Stimulated activated CD4-positive, alpha-beta T cell treated with anti-CD3 and anti-CD28 coated beads, Interleukin-4, amount 100 ng/mL, for 4 hours (primary cell): ENCODE results near the gene ANO1.
"Not testable (repeated sequence)": the region's sequence is repeated elsewhere in the genome, so short reads cannot be mapped to it uniquely, and the experiment has no call there.

Experiments used
- DNase-seq, 2 experiments: peaks; one replicate each; pipeline ENCODE4 v3.0.0-alpha.2; 2020

ANO1 gene

DNA sequence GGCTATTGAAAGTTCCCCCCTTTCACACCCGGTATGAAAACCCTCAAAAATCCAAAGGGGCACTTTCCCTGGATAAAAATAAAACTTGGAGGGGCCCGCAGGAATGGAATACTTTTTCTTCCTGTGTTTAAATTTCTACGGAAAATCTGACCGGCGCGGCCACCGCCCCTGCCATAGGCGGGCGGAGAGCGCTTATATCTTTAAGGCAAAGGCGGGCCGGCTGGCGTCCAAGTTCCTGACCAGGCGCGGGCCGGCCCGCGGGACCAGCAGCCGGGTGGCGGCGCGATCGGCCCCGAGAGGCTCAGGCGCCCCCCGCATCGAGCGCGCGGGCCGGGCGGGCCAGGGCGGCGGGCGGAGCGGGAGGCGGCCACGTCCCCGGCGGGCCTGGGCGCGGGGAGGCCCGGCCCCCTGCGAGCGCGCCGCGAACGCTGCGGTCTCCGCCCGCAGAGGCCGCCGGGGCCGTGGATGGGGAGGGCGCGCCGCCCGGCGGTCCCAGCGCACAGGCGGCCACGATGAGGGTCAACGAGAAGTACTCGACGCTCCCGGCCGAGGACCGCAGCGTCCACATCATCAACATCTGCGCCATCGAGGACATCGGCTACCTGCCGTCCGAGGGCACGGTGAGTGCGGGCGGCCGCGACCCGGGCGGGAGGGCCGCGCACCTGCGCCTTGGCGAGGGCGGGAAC is at the start of gene ANO1:
TSS of gene ANO1 (plus strand) at position 223 of the 686 bp plus-strand sequence. CDS start at position 513, 290 bp downstream.
- DNase-seq: no peak

- DNase-seq: no peak
These were observed 48.8 kb upstream of the ANO1 start for GRCh38 chr11:70029115-70029860.

GRCh38 chr11:70029861-70030380 is 48.2 kb upstream of the ANO1 start:
- DNase-seq: no peak

- no peak for DNase-seq
These were observed 47.7 kb upstream of the ANO1 start for GRCh38 chr11:70030412-70030811.

GRCh38 chr11:70031631-70032469 is 46.3 kb upstream of the ANO1 start:
- DNase-seq: no peak

DNA sequence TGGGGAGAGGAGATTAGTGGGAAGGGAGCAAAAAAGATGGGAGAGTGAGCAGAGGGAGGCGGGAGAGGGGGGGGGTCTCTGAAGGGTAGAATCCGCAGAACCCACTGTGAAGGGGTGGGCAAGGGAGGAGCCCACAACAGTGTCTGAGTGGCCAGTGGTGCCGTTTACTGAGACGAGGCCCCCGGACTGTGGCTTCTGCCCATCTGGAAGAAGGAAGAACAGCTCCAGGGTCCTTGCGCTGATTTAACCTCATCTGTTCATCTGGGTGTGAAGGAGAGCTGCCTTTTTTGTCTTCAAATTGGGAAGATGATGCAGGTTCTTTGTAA is 45.7 kb upstream of the ANO1 start:
- no peak for DNase-seq

GRCh38 chr11:70032943-70033710 is 45.0 kb upstream of the ANO1 start:
- DNase-seq: no peak

DNA sequence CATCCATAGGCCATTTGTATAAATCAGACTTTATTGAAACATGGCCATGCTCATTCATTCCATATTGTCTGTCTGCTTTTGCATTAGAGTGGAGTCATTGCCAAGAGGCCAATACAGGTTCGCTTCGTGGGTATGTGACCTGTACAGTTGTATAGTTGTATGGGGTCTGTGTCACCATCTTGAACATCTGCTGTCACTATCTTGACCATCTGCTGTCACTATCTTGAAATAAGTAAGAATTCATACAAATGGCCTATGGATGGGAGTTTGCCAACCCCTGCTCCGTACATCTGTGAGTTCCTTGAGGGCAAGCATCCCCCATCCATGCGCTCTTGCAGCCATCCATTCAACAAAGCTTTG is 44.4 kb upstream of the ANO1 start:
- no peak for DNase-seq

DNA sequence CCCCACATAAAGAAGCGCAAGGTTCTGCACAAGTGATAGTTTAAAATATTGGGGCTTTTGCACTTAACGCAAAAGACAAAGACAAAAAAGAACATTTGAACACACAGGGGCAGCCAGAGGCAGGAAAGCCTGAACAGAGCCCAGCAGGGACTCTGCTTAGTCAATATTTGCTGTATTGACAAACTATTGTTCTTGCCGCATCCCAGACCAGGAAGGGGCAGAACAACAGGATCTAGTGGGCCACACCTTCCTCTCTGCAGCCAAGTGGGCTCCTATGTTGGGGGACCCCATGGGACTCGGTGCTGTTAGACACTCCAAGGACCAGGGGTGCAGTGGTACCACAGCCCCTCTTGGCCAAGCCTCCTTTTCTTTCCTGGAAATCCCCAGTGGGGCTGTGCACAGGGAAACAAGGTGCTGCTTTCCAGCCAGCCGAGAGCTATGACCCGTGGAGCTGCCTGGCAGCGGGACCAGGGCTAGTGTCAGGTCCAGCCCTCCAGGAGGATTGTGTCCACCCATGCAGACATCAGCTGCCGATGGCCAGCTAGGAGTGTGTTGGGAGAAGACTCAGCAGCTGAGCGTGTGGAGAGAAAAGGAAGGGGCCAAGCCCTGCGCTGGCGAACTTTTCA is 43.3 kb upstream of the ANO1 start:
- DNase-seq: no peak

GRCh38 chr11:70035665-70036064 is 42.5 kb upstream of the ANO1 start:
- DNase-seq: not testable (repeated sequence)

GRCh38 chr11:70036971-70037882 is 40.9 kb upstream of the ANO1 start:
- no peak for DNase-seq

DNA sequence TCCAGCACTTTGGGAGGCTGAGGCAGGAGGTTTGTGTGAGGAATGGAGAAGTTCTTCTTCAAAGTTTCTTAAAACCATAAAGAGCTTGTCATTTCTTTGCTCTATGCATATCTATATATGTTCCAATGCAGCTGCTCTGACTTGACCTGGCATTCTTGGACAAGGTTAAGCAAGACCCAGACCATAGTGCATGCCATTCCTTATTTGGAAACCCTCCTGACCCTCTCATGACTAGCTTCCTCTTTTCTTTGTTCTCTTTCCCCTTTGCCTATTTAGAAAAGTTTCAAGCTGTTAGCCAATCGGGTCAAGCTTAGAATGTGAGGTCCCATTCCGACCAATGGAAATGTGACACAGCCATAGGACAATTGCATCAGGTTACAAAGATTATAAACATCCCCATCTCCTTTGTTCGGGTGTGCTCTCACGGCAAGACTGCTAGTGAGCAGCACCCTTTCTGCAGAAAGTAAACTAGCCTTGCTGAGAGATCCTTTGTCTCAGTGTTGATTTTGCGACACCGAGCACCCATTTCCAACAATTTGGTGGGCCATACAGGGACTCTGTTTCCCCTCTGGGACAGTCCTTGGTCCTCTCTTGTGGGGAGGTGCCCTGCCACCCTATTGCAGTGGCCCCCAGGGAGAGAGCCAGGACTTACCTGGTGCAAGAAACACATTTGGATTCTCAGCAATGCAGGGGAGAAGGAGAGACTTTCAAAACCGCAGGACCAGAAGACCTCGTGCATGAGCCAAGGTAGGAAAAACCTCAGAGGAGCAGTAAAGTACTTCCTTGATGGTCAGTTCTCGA is 39.9 kb upstream of the ANO1 start:
- DNase-seq: no peak

DNA sequence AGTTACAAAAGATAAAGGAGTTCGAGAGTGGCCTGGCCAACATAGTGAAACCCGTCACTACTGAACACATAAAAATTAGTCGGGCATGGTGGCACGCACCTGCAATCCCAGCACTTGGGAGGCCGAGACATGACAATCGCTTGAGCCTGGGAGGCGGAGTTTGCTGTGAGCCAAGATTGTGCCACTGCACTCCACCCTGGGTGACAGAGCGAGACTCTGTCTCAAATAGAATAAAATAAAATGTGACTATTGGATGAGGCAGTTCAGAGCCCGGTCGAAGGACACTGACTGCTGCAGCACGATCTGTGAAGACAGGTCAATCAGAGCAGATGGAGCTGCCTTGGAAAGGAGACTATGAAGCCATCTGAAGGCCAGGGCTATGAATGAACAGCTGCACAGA is 37.7 kb upstream of the ANO1 start:
- no peak for DNase-seq

GRCh38 chr11:70040869-70041501 is 37.1 kb upstream of the ANO1 start:
- no peak for DNase-seq

DNA sequence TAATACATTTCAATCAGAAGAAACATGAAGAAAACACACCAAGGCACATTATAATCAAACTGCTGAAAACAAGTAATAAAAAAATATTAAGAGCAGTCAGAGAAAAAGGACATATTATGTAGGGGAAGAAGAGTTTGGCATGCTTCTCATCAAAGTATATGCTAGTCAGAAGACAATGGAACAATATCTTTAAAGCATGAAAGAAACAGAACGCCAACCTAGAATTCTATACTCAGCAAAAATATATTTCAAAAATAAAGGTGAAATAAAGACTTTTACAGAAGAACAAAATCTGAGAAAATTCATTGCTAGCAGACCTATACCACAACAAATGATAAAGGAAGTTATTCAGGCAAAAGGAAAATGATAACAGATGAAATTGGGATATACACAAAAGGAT is 34.6 kb upstream of the ANO1 start:
- no peak for DNase-seq

DNA sequence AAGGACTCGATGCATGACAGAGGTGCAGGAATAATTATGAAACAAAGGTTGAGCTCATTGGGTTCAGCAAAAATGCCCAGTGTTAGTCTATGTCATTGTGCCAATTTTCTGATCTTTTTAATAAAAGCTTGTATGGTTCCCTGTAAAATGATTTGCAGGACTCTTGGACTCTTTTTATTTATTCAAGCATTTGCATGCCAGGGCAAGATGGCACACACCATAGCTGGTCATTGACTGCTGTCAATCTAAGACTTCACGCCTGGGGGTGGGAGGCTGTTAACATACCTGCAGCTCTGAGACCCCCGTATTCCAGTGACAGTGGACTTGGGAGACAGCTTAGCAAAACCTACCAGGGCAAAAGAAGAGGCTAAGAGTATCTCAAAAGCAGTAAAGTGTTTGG is 32.0 kb upstream of the ANO1 start:
- no peak for DNase-seq

DNA sequence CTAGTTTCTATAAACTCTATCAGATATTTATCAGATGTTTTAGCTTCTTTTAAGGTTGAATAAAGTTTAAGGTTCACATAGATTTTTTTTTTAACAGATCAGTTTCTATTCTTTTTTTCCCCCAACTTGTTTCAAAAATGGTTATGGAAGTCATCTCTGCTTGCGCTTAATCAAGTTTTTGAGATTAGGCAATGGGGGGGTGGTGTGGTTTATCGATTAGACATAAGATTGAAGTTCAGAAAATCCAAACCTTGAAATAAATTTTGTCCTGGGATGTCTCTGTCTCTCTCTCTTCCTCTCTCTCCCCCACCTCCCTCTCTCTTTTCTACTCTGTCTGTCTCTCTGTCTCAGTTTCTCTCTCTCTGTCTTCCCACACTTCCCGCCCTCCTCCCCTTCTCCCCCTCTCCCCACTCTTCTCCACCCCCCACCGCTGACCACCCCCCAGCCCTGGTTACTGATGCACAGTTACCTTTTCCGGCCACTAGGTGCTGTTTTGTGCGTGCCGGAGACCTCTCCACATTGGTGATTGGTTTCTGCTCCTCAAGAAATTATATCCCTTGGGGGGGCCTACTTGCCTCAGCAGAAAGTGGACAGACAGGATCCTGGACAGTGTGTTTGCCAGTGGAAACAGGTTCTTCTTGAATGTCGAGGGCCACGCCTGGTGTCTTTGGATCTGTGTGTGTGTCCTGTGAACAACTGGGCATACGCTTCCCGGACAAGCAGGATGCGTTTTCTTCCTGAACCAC is 29.7 kb upstream of the ANO1 start:
- DNase-seq: no peak

DNA sequence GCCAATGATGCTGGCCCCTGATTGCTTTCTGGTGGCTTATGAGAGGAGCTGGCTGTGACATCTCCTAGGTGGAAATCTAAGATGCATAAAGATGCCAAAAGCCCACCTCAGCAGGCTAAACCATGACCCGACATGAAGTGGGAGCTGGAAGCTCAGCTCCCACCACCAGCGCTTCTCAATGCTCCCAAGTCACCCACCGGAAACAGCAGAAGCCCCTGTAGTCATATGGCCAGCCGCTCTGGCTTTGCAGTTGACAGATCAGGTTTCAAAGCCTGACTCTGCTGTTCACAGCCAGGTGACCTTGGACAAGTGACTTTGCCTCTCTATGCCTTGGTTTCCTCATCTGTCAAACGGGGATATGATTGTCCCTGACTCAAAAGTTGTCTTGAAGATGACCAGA is 29.1 kb upstream of the ANO1 start:
- no peak for DNase-seq

GRCh38 chr11:70050243-70050642 is 27.9 kb upstream of the ANO1 start:
- DNase-seq: no peak
